Measurements from ENCODE around the gene NIPAL3. TPM values are rescaled to one million over a fixed set of nuclear protein-coding genes. Genes with fewer than 3 reads are reported as not detected.

The NIPAL3 gene
- total RNA-seq, 1 donor from 2014 or later = 73.9 TPM

GRCh38 chr1:24463776-24464735 is 48.5 kb downstream of the NIPAL3 start:
- Histone ChIP-seq H3K4me3 (no peak overlapping the region), H3K27ac (no peak overlapping the region), H3K4me1 (no peaks in the 10 kb centered on the region), H3K9me3 (no peaks in the 10 kb centered on the region), H3K36me3 (peaks cover 5 to 13% of the 10 kb centered on the region in 2 donors), H3K27me3 (no peaks in the 10 kb centered on the region)
- intact Hi-C loops (cut with DNase I) = no loop called here
- no peak for DNase-seq (ENCODE audit: low spot score in 2 of 2)
- TF ChIP-seq CTCF (IDR thresholded peaks at IDR 0.05) = no peak

- Histone ChIP-seq H3K9me3 (no peaks in the 10 kb centered on the region), H3K36me3 (peaks cover 3 to 6% of the 10 kb centered on the region in 2 donors), H3K27me3 (no peaks in the 10 kb centered on the region), H3K4me1 (no peaks in the 10 kb centered on the region), H3K4me3 (no peak overlapping the region), H3K27ac (no peak overlapping the region)
- intact Hi-C loops (cut with DNase I) = no loop called here
- TF ChIP-seq CTCF (IDR thresholded peaks at IDR 0.05) = no peak
- DNase-seq (ENCODE audit: low spot score in 2 of 2) = no peak
These were observed 49.5 kb downstream of the NIPAL3 start for GRCh38 chr1:24465099-24465498.

- no peak for DNase-seq (ENCODE audit: low spot score in 2 of 2)
- no peak for TF ChIP-seq CTCF (IDR thresholded peaks at IDR 0.05)
- H3K27me3 ChIP-seq = no peaks in the 10 kb centered on the region
- H3K4me1 ChIP-seq = no peaks in the 10 kb centered on the region
- intact Hi-C loops (cut with DNase I) = no loop called here
- peaks cover 0 to 6% of the 10 kb centered on the region in 2 donors for H3K36me3 ChIP-seq
- H3K4me3 ChIP-seq = no peak overlapping the region
- H3K9me3 ChIP-seq = no peaks in the 10 kb centered on the region
- no peak overlapping the region for H3K27ac ChIP-seq
These were observed 50.0 kb downstream of the NIPAL3 start for GRCh38 chr1:24465638-24466037.

- no peak for DNase-seq (ENCODE audit: low spot score in 2 of 2)
- H3K4me3 ChIP-seq = no peak overlapping the region
- no peak overlapping the region for H3K27ac ChIP-seq
- no peaks in the 10 kb centered on the region for H3K27me3 ChIP-seq
- H3K9me3 ChIP-seq = no peaks in the 10 kb centered on the region
- intact Hi-C loops (cut with DNase I) = no loop called here
- TF ChIP-seq CTCF (IDR thresholded peaks at IDR 0.05) = no peak
- no peaks in the 10 kb centered on the region for H3K4me1 ChIP-seq
- peaks cover 0 to 6% of the 10 kb centered on the region in 2 donors for H3K36me3 ChIP-seq
These were observed 53.2 kb downstream of the NIPAL3 start for GRCh38 chr1:24468685-24469316.

- intact Hi-C loops (cut with DNase I) = no loop called here
- TF ChIP-seq CTCF (IDR thresholded peaks at IDR 0.05) = no peak
- Histone ChIP-seq H3K27me3 (no peaks in the 10 kb centered on the region), H3K27ac (no peak overlapping the region), H3K9me3 (no peaks in the 10 kb centered on the region), H3K4me1 (no peaks in the 10 kb centered on the region), H3K36me3 (peaks cover 0 to 6% of the 10 kb centered on the region in 2 donors), H3K4me3 (no peak overlapping the region)
- DNase-seq (ENCODE audit: low spot score in 2 of 2) = no peak
These were observed 55.0 kb downstream of the NIPAL3 start for GRCh38 chr1:24470592-24470991.

Measured in ascending aorta (tissue), 2 donors.